ENCODE data around the gene SUPT3H.
"Not testable (repeated sequence)": the region's sequence is repeated elsewhere in the genome, so short reads cannot be mapped to it uniquely, and the experiment has no call there.

SUPT3H gene

GRCh38 chr6:44935693-44936300, 441.9 kb downstream of the SUPT3H start:
- no peak for DNase-seq

- no peak for DNase-seq
These were observed 444.6 kb downstream of the SUPT3H start for GRCh38 chr6:44933108-44933507.

- DNase-seq: peak; percentile 13
These were observed 445.1 kb downstream of the SUPT3H start for GRCh38 chr6:44932651-44933091.

GRCh38 chr6:44931385-44931784, 446.3 kb downstream of the SUPT3H start:
- no peak for DNase-seq

GRCh38 chr6:44926556-44926955, 451.2 kb downstream of the SUPT3H start:
- no peak for DNase-seq

- no peak for DNase-seq
These were observed 452.5 kb downstream of the SUPT3H start for GRCh38 chr6:44925100-44925739.

- DNase-seq: no peak
These were observed 454.3 kb downstream of the SUPT3H start for GRCh38 chr6:44923444-44923843.

- no peak for DNase-seq
These were observed 455.9 kb downstream of the SUPT3H start for GRCh38 chr6:44921798-44922197.

- DNase-seq: no peak
These were observed 456.7 kb downstream of the SUPT3H start for GRCh38 chr6:44920952-44921491.

- DNase-seq: no peak
These were observed 458.9 kb downstream of the SUPT3H start for GRCh38 chr6:44918671-44919296.

- no peak for DNase-seq
These were observed 460.3 kb downstream of the SUPT3H start for GRCh38 chr6:44917430-44917829.

- DNase-seq: no peak
These were observed 462.6 kb downstream of the SUPT3H start for GRCh38 chr6:44915111-44915510.

GRCh38 chr6:44914141-44914540, 463.6 kb downstream of the SUPT3H start:
- DNase-seq: no peak

- no peak for DNase-seq
These were observed 471.0 kb downstream of the SUPT3H start for GRCh38 chr6:44906761-44907160.

GRCh38 chr6:44900358-44900757, 477.4 kb downstream of the SUPT3H start:
- DNase-seq: not testable (repeated sequence)

GRCh38 chr6:44898296-44898930, 479.3 kb downstream of the SUPT3H start:
- no peak for DNase-seq

GRCh38 chr6:44897316-44897715, 480.4 kb downstream of the SUPT3H start:
- DNase-seq: no peak

GRCh38 chr6:44896701-44897100, 481.0 kb downstream of the SUPT3H start:
- no peak for DNase-seq

GRCh38 chr6:44892579-44892978, 485.2 kb downstream of the SUPT3H start:
- no peak for DNase-seq

- DNase-seq: not testable (repeated sequence)
These were observed 498.7 kb downstream of the SUPT3H start for GRCh38 chr6:44879071-44879470.

GRCh38 chr6:44876638-44877037, 501.1 kb downstream of the SUPT3H start:
- DNase-seq: not testable (repeated sequence)

- DNase-seq: no peak
These were observed 508.3 kb downstream of the SUPT3H start for GRCh38 chr6:44869321-44869897.

GRCh38 chr6:44868910-44869309, 508.8 kb downstream of the SUPT3H start:
- DNase-seq: no peak
